SK-N-SH treated with all-trans-retinoic acid at 6 μM for 48 hours (cell line): Measurements from ENCODE around the gene MTMR6.

Experiments
- ATAC-seq: fragments of 200-7000 bp; cut with Tn5 transposase; 3 replicates; pipeline ENCODE4 v1.9.1; 2020; ENCODE audit warnings: mild to moderate bottlenecking, moderate library complexity
- ARNTL ChIP-seq: fragments of 450-650 bp; formaldehyde crosslinking; IDR thresholded peaks from 2 replicates; pipeline ENCODE4 v1.5.0; 2020; ENCODE audit warnings: low read depth, mild to moderate bottlenecking, moderate library complexity, borderline replicate concordance
- BACH2 ChIP-seq: fragments of 250-450 bp; sonication (Bioruptor Pico); IDR thresholded peaks from 2 replicates; pipeline ENCODE4 v1.9.0; 2021; ENCODE audit warnings: mild to moderate bottlenecking, borderline replicate concordance
- CREB5 ChIP-seq: fragments of 250-450 bp; sonication (Bioruptor Pico); IDR thresholded peaks from 2 replicates; pipeline ENCODE4 v1.5.1; 2020; ENCODE audit warnings: low read depth, mild to moderate bottlenecking, moderate library complexity
- CSDC2 ChIP-seq: fragments of 250-450 bp; sonication (Bioruptor Pico); IDR thresholded peaks from 2 replicates; pipeline ENCODE4 v1.5.0; 2020; ENCODE audit warnings: mild to moderate bottlenecking, moderate library complexity
- CSRNP3 ChIP-seq: fragments of 250-450 bp; sonication (Bioruptor Pico); IDR thresholded peaks from 2 replicates; pipeline ENCODE4 v1.5.1; 2021; ENCODE audit warnings: mild to moderate bottlenecking, moderate library complexity
- ESRRG ChIP-seq: fragments of 250-450 bp; sonication (Bioruptor Pico); IDR thresholded peaks from 2 replicates; pipeline ENCODE4 v1.6.1; 2021; ENCODE audit warnings: mild to moderate bottlenecking
- GLIS3 ChIP-seq: fragments of 250-450 bp; sonication (Bioruptor Pico); IDR thresholded peaks from 2 replicates; pipeline ENCODE4 v1.5.0; 2020; ENCODE audit warnings: mild to moderate bottlenecking, moderate library complexity
- ISL1 ChIP-seq: fragments of 250-450 bp; sonication (Bioruptor Pico); IDR thresholded peaks from 2 replicates; pipeline ENCODE4 v2.1.2; 2022; ENCODE audit warnings: mild to moderate bottlenecking, moderate library complexity
- OSR1 ChIP-seq: fragments of 250-450 bp; sonication (Bioruptor Pico); IDR thresholded peaks from 2 replicates; pipeline ENCODE4 v1.8.0; 2022; ENCODE audit warnings: moderate library complexity, mild to moderate bottlenecking, inconsistent platforms
- PATZ1 ChIP-seq: fragments of 250-450 bp; sonication (Bioruptor Pico); IDR thresholded peaks from 2 replicates; pipeline ENCODE4 v1.8.0; 2020; ENCODE audit warnings: mild to moderate bottlenecking, moderate library complexity, borderline replicate concordance
- PPARA ChIP-seq: fragments of 250-450 bp; sonication (Bioruptor Pico); IDR thresholded peaks from 2 replicates; pipeline ENCODE4 v1.5.0; 2020; ENCODE audit warnings: mild to moderate bottlenecking, borderline replicate concordance
- RARB ChIP-seq: fragments of 250-450 bp; sonication (Bioruptor Pico); IDR thresholded peaks from 2 replicates; pipeline ENCODE4 v1.8.0; 2021; ENCODE audit warnings: mild to moderate bottlenecking, moderate library complexity
- SNAI2 ChIP-seq: fragments of 250-450 bp; sonication (Bioruptor Pico); IDR thresholded peaks from 2 replicates; pipeline ENCODE4 v1.5.0; 2020; ENCODE audit warnings: mild to moderate bottlenecking, moderate library complexity
- TCF4 ChIP-seq: fragments of 250-450 bp; sonication (Bioruptor Pico); IDR thresholded peaks from 2 replicates; pipeline ENCODE4 v1.8.0; 2021; ENCODE audit warnings: mild to moderate bottlenecking, moderate library complexity, borderline replicate concordance
- TOX ChIP-seq: fragments of 250-450 bp; sonication (Bioruptor Pico); IDR thresholded peaks from 2 replicates; pipeline ENCODE4 v1.8.0; 2021; ENCODE audit warnings: mild to moderate bottlenecking, moderate library complexity, borderline replicate concordance
- TSHZ2 ChIP-seq: fragments of 250-450 bp; sonication (Bioruptor Pico); IDR thresholded peaks from 2 replicates; pipeline ENCODE4 v1.5.0; 2020; ENCODE audit warnings: mild to moderate bottlenecking, moderate library complexity
- ZC3H10 ChIP-seq: fragments of 250-450 bp; sonication (Bioruptor Pico); IDR thresholded peaks from 2 replicates; pipeline ENCODE4 v1.5.1; 2021; ENCODE audit warnings: mild to moderate bottlenecking, moderate library complexity
- ZFP3 ChIP-seq: fragments of 250-450 bp; sonication (Bioruptor Pico); IDR thresholded peaks from 2 replicates; pipeline ENCODE4 v1.5.0; 2020; ENCODE audit warnings: mild to moderate bottlenecking, moderate library complexity
- ZFP30 ChIP-seq: fragments of 450-650 bp; formaldehyde crosslinking; IDR thresholded peaks from 2 replicates; pipeline ENCODE4 v1.5.0; 2022; ENCODE audit warnings: mild to moderate bottlenecking, moderate library complexity
- ZNF565 ChIP-seq: fragments of 450-650 bp; formaldehyde crosslinking; conservative IDR thresholded peaks from 2 replicates; pipeline ENCODE4 v1.5.0; 2020; ENCODE audit warnings: low read depth, mild to moderate bottlenecking, moderate library complexity
- ZNF70 ChIP-seq: fragments of 450-650 bp; formaldehyde crosslinking; IDR thresholded peaks from 2 replicates; pipeline ENCODE4 v1.5.0; 2020; ENCODE audit warnings: mild to moderate bottlenecking, moderate library complexity
- ZNF8 ChIP-seq: fragments of 450-650 bp; formaldehyde crosslinking; IDR thresholded peaks from 2 replicates; pipeline ENCODE4 v1.5.0; 2020; ENCODE audit warnings: mild to moderate bottlenecking, moderate library complexity

The MTMR6 gene

GRCh38 chr13:25291691-25292090 lies 4.4 kb upstream of the MTMR6 start:
- ATAC-seq: no peak
- TF ChIP-seq ZNF565 (CRISPR knock-in tag): no peak

- no peak for ATAC-seq
Measured at GRCh38 chr13:25288966-25289365, 1.7 kb upstream of the MTMR6 start.

GRCh38 chr13:25286308-25286968 lies 850 bp downstream of the MTMR6 start:
- ATAC-seq: peak; percentile 69
- no peak for TF ChIP-seq ESRRG (CRISPR knock-in tag)
- no peak for TF ChIP-seq ARNTL
- TF ChIP-seq ZNF8 (CRISPR knock-in tag): no peak
- no peak for TF ChIP-seq ZC3H10
- no peak for TF ChIP-seq ZNF565 (CRISPR knock-in tag)
- TF ChIP-seq CREB5 (CRISPR knock-in tag): no peak
- TF ChIP-seq ZNF70 (CRISPR knock-in tag): no peak
- TF ChIP-seq TOX (CRISPR knock-in tag): no peak
- TF ChIP-seq BACH2: no peak
- TF ChIP-seq, all 23 proteins: peak for 0

More at GRCh38 chr13:25288966-25289365, 1.7 kb upstream of the MTMR6 start:
- TF ChIP-seq ZFP30 (CRISPR knock-in tag) (no peak), SNAI2 (no peak), RARB (no peak), TSHZ2 (no peak), ARNTL (no peak), TOX (CRISPR knock-in tag) (no peak), PATZ1 (no peak), CSDC2 (CRISPR knock-in tag) (no peak), PPARA (no peak), ZNF8 (CRISPR knock-in tag) (no peak), ZNF565 (CRISPR knock-in tag) (no peak), ISL1 (no peak), CREB5 (CRISPR knock-in tag) (no peak), TCF4 (no peak), ZFP3 (CRISPR knock-in tag) (no peak), BACH2 (no peak), ZNF70 (CRISPR knock-in tag) (no peak), OSR1 (no peak), CSRNP3 (CRISPR knock-in tag) (no peak), GLIS3 (CRISPR knock-in tag) (no peak)
- TF ChIP-seq, all 23 proteins: peak for 0
